H9 (cell line): ENCODE data around the gene PDE6H. TPM values are rescaled to one million over a fixed set of nuclear protein-coding genes. Genes with fewer than 3 reads are reported as not detected.

Experiments
- DNase-seq: peaks from one replicate; pipeline ENCODE4 v3.0.0-alpha.2; 2017
- H2AFZ ChIP-seq: one replicate; pipeline ENCODE4 v1.6.1; 2013; ENCODE audit warnings: mild to moderate bottlenecking, low read length, control low read depth, moderate library complexity
- H2AK5ac ChIP-seq: 2 replicates; pipeline ENCODE4 v1.6.1; 2013; ENCODE audit warnings: low read length, control low read depth, mixed read lengths; ENCODE audit not compliant: insufficient read length
- H2BK120ac ChIP-seq: one replicate; pipeline ENCODE4 v1.6.1; 2013; ENCODE audit warnings: low read depth, mild to moderate bottlenecking, low read length, control low read depth, inconsistent platforms; ENCODE audit not compliant: poor library complexity, severe bottlenecking
- H2BK12ac ChIP-seq: 2 replicates; pipeline ENCODE4 v1.6.1; 2013; ENCODE audit warnings: low read length, control low read depth, mixed read lengths, low read depth; ENCODE audit not compliant: insufficient read length
- H2BK15ac ChIP-seq: 2 replicates; pipeline ENCODE4 v1.6.1; 2013; ENCODE audit warnings: low read depth, low read length, control low read depth
- H2BK20ac ChIP-seq: one replicate; pipeline ENCODE4 v1.6.1; 2013; ENCODE audit warnings: low read depth, mild to moderate bottlenecking, low read length, control low read depth, inconsistent platforms; ENCODE audit not compliant: poor library complexity, severe bottlenecking
- H2BK5ac ChIP-seq: 2 replicates; pipeline ENCODE4 v1.6.1; 2013; ENCODE audit warnings: low read length, control low read depth, mixed read lengths; ENCODE audit not compliant: insufficient read length
- H3K14ac ChIP-seq: 2 replicates; pipeline ENCODE4 v1.6.1; 2013; ENCODE audit warnings: low read length, control low read depth; ENCODE audit not compliant: insufficient read depth
- H3K18ac ChIP-seq: 2 replicates; pipeline ENCODE4 v1.6.1; 2013; ENCODE audit warnings: low read depth, mild to moderate bottlenecking, mixed read lengths, low read length, control low read depth; ENCODE audit not compliant: insufficient read length
- H3K23ac ChIP-seq: 2 replicates; pipeline ENCODE4 v1.6.1; 2013; ENCODE audit warnings: low read length, control low read depth, mixed read lengths, low read depth; ENCODE audit not compliant: insufficient read length
- H3K23me2 ChIP-seq: 2 replicates; pipeline ENCODE4 v1.6.1; 2013; ENCODE audit warnings: low read depth, mild to moderate bottlenecking, mixed read lengths, low read length, control low read depth; ENCODE audit not compliant: insufficient read length, poor library complexity, severe bottlenecking
- H3K27ac ChIP-seq: 2 replicates; pipeline ENCODE4 v1.5.1; 2013; ENCODE audit warnings: low read length, control low read depth, mixed read lengths, low read depth; ENCODE audit not compliant: insufficient read length
- H3K27me3 ChIP-seq: 2 replicates; pipeline ENCODE4 v1.6.1; 2013; ENCODE audit warnings: low read length, control low read depth, inconsistent platforms; ENCODE audit not compliant: insufficient read depth
- H3K4ac ChIP-seq: 2 replicates; pipeline ENCODE4 v1.6.1; 2013; ENCODE audit warnings: low read depth, mild to moderate bottlenecking, control low read depth, inconsistent platforms, low read length, moderate library complexity
- H3K4me1 ChIP-seq: 2 replicates; pipeline ENCODE4 v1.6.1; 2013; ENCODE audit warnings: low read length, control low read depth, inconsistent platforms; ENCODE audit not compliant: insufficient read depth
- H3K4me2 ChIP-seq: 2 replicates; pipeline ENCODE4 v1.6.1; 2013; ENCODE audit warnings: low read length, control low read depth, mixed read lengths; ENCODE audit not compliant: insufficient read length, insufficient read depth
- H3K56ac ChIP-seq: 2 replicates; pipeline ENCODE4 v1.6.1; 2013; ENCODE audit warnings: low read depth, mild to moderate bottlenecking, mixed read lengths, low read length, control low read depth; ENCODE audit not compliant: insufficient read length
- H3K79me1 ChIP-seq: 2 replicates; pipeline ENCODE4 v1.6.1; 2013; ENCODE audit warnings: low read depth, mild to moderate bottlenecking, moderate library complexity, low read length, control low read depth, inconsistent platforms; ENCODE audit not compliant: insufficient read depth, poor library complexity, severe bottlenecking
- H3K79me2 ChIP-seq: 2 replicates; pipeline ENCODE4 v1.6.1; 2013; ENCODE audit warnings: low read length, control low read depth, inconsistent platforms; ENCODE audit not compliant: insufficient read depth
- H3K9ac ChIP-seq: 2 replicates; pipeline ENCODE4 v1.6.1; 2013; ENCODE audit warnings: low read length, control low read depth, mixed read lengths; ENCODE audit not compliant: insufficient read length; ENCODE audit errors: extremely low read depth
- H3K9me3 ChIP-seq: one replicate; pipeline ENCODE4 v1.6.1; 2013; ENCODE audit warnings: low read depth, low read length, inconsistent platforms; ENCODE audit not compliant: control insufficient read depth
- H3T11ph ChIP-seq: one replicate; pipeline ENCODE4 v1.6.1; 2013; ENCODE audit warnings: mild to moderate bottlenecking, low read length, control low read depth, inconsistent platforms
- H4K20me1 ChIP-seq: one replicate; pipeline ENCODE4 v1.6.1; 2013; ENCODE audit not compliant: control insufficient read depth, insufficient read length, insufficient read depth
- H4K5ac ChIP-seq: 2 replicates; pipeline ENCODE4 v1.6.1; 2013; ENCODE audit warnings: low read depth, mild to moderate bottlenecking, mixed read lengths, low read length, control low read depth; ENCODE audit not compliant: insufficient read length
- H4K8ac ChIP-seq: replicated peaks from 2 replicates; pipeline ENCODE4 v1.6.1; 2013; ENCODE audit warnings: low read length, control low read depth, mixed read lengths, low read depth; ENCODE audit not compliant: insufficient read length
- H4K91ac ChIP-seq: 2 replicates; pipeline ENCODE4 v1.6.1; 2013; ENCODE audit warnings: low read depth, mild to moderate bottlenecking, moderate library complexity, mixed read lengths, low read length, control low read depth; ENCODE audit not compliant: insufficient read length
- H3K27ac Mint-ChIP-seq, 3 experiments: 2 replicates in 2 of 3; 3 replicates in 1 of 3; pipeline ENCODE4 v1.8.0; 2020 to 2021; ENCODE audit warnings: mixed read lengths in 3 of 3, mild to moderate bottlenecking in 1 of 3, moderate library complexity in 1 of 3
- H3K27me3 Mint-ChIP-seq: 2 replicates; pipeline ENCODE4 v1.8.0; 2021; ENCODE audit warnings: low read depth, mild to moderate bottlenecking, moderate library complexity, mixed read lengths
- H3K36me3 Mint-ChIP-seq, 3 experiments: 2 replicates in 2 of 3; 3 replicates in 1 of 3; pipeline ENCODE4 v1.8.0; 2020 to 2021; ENCODE audit warnings: low read depth in 3 of 3, mixed read lengths in 3 of 3; ENCODE audit not compliant: insufficient read depth in 1 of 3
- H3K4me1 Mint-ChIP-seq, 2 experiments: 2 replicates each; pipeline ENCODE4 v1.8.0; 2020; ENCODE audit warnings: mixed read lengths in 2 of 2
- H3K4me3 Mint-ChIP-seq, 2 experiments: 2 replicates in 1 of 2; 3 replicates in 1 of 2; pipeline ENCODE4 v1.8.0; 2020 to 2021; ENCODE audit warnings: mild to moderate bottlenecking in 2 of 2, mixed read lengths in 2 of 2, moderate library complexity in 1 of 2
- H3K9me3 Mint-ChIP-seq, 2 experiments: 2 replicates in 1 of 2; 3 replicates in 1 of 2; pipeline ENCODE4 v1.8.0; 2020; ENCODE audit warnings: mild to moderate bottlenecking in 2 of 2, mixed read lengths in 2 of 2, moderate library complexity in 1 of 2
- WGBS: extraction: QIAGEN DNeasy Blood & Tissue Kit; methylation state at CpG from one replicate; pipeline ENCODE4 v1.1.7; 2013; ENCODE audit warnings: missing lambda C conversion rate, low lambda C conversion rate, mixed read lengths; ENCODE audit not compliant: insufficient read length; ENCODE audit errors: extremely low coverage; 5-methylcytosine and 5-hydroxymethylcytosine counted together
- total RNA-seq: library from RNA; stranded (reverse); gene quantifications from 2 replicates; pipeline ENCODE4 v1.2.1, GENCODE V29; 2021
- TF ChIP-seq, protein P1 (sequence below): fragments of 200-600 bp; sonication (generic); conservative IDR thresholded peaks from 3 replicates; pipeline ENCODE4 v1.8.0; 2021; ENCODE audit warnings: antibody characterized with exemption, mild to moderate bottlenecking

The PDE6H gene
- total RNA-seq, 1 experiment from 2014 or later: not detected

- Histone ChIP-seq H3K9me3 (no peaks in the 10 kb centered on the region), H3K4me1 (no peaks in the 10 kb centered on the region), H3K14ac (no peak overlapping the region), H2AFZ (no peak overlapping the region), H3K23me2 (no peaks in the 10 kb centered on the region), H3K23ac (no peak overlapping the region), H3T11ph (no peak overlapping the region), H3K79me1 (no peaks in the 10 kb centered on the region), H4K8ac (no peak overlapping the region), H3K4ac (no peak overlapping the region), H4K91ac (no peak overlapping the region), H3K9ac (no peak overlapping the region), H3K27me3 (no peaks in the 10 kb centered on the region), H2BK12ac (no peak overlapping the region), H2AK5ac (no peak overlapping the region), H3K4me2 (no peak overlapping the region), H4K20me1 (no peaks in the 10 kb centered on the region), H4K5ac (no peak overlapping the region), H2BK15ac (no peak overlapping the region), H2BK120ac (no peak overlapping the region), H2BK20ac (no peak overlapping the region), H3K18ac (no peak overlapping the region), H3K56ac (no peak overlapping the region), H3K79me2 (no peaks in the 10 kb centered on the region), H3K27ac (no peak overlapping the region), H2BK5ac (no peak overlapping the region)
- Mint-ChIP-seq H3K4me3 (no peak overlapping the region), H3K27ac (no peak overlapping the region), H3K36me3 (no peaks in the 10 kb centered on the region), H3K4me1 (no peaks in the 10 kb centered on the region), H3K27me3 (no peaks in the 10 kb centered on the region), H3K9me3 (no peaks in the 10 kb centered on the region)
- DNase-seq: no peak
- TF ChIP-seq, protein P1, sequence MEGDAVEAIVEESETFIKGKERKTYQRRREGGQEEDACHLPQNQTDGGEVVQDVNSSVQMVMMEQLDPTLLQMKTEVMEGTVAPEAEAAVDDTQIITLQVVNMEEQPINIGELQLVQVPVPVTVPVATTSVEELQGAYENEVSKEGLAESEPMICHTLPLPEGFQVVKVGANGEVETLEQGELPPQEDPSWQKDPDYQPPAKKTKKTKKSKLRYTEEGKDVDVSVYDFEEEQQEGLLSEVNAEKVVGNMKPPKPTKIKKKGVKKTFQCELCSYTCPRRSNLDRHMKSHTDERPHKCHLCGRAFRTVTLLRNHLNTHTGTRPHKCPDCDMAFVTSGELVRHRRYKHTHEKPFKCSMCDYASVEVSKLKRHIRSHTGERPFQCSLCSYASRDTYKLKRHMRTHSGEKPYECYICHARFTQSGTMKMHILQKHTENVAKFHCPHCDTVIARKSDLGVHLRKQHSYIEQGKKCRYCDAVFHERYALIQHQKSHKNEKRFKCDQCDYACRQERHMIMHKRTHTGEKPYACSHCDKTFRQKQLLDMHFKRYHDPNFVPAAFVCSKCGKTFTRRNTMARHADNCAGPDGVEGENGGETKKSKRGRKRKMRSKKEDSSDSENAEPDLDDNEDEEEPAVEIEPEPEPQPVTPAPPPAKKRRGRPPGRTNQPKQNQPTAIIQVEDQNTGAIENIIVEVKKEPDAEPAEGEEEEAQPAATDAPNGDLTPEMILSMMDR: no peak
- no CpG with 5 or more reads among the region's 2 CpGs for WGBS
Measured at GRCh38 chr12:14981049-14981448, 8.2 kb downstream of the PDE6H start.
